Sigmoid colon (tissue), 4 donors: Measurements from ENCODE around the gene CXCR2.

Experiments used
- EP300 ChIP-seq, 4 donors: sonication (generic); formaldehyde crosslinking; IDR thresholded peaks; one replicate each; pipeline ENCODE4 v1.6.1; 2017; ENCODE audit warnings: antibody characterized with exemption in 4 of 4
- TF ChIP-seq, protein P1 (sequence below), 4 experiments: fragments of 450-650 bp in 3 of 4; fragments of 200-600 bp in 1 of 4; IDR thresholded peaks; one replicate each; pipeline ENCODE4 v1.5.1; 2016 to 2019; ENCODE audit warnings: antibody characterized with exemption in 4 of 4, mild to moderate bottlenecking in 3 of 4, moderate library complexity in 2 of 4

DNA sequence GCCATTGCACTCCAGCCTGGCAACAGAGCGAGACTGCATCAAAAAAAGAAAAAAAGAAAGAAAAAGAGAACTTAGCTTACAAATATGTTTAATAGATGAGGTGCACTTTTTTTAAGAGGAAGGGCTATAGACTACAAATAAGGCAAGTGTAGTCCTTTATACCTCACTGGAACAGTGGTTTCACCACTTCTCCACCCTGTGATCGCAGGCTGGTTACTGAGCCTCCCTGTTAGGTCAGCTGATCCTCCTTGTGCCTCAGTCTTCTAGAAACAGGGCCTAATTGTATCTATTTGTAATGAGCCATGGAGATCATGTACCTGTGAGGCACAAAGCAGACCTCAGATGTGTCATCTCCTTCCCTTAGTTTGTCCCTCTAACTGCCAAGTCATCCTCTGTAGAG, 4.5 kb downstream of the CXCR2 start:
- TF ChIP-seq EP300 (IDR thresholded peaks at IDR 0.05) = no peak
- TF ChIP-seq, protein P1, sequence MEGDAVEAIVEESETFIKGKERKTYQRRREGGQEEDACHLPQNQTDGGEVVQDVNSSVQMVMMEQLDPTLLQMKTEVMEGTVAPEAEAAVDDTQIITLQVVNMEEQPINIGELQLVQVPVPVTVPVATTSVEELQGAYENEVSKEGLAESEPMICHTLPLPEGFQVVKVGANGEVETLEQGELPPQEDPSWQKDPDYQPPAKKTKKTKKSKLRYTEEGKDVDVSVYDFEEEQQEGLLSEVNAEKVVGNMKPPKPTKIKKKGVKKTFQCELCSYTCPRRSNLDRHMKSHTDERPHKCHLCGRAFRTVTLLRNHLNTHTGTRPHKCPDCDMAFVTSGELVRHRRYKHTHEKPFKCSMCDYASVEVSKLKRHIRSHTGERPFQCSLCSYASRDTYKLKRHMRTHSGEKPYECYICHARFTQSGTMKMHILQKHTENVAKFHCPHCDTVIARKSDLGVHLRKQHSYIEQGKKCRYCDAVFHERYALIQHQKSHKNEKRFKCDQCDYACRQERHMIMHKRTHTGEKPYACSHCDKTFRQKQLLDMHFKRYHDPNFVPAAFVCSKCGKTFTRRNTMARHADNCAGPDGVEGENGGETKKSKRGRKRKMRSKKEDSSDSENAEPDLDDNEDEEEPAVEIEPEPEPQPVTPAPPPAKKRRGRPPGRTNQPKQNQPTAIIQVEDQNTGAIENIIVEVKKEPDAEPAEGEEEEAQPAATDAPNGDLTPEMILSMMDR (IDR thresholded peaks at IDR 0.05) = no peak
